Caki2 (cell line): ENCODE measurements around the gene RNF207. TPM values are rescaled to one million over a fixed set of nuclear protein-coding genes. Genes with fewer than 3 reads are reported as not detected.

Experiments
- DNase-seq: peaks from one replicate; pipeline ENCODE4 v3.0.0-alpha.2; 2015; ENCODE audit warnings: low read depth
- in situ Hi-C: cut with HindIII; loops from 2 replicates; pipeline ENCODE4 v1.10.0; 2016; ENCODE audit warnings: low sequenced_read_pairs, low pct_unique_long_range_greater_than_20kb, mixed read lengths
- total RNA-seq: library from RNA; depleted of rRNA; stranded (reverse); fragments of >200 nt; shearing (Covaris generic); gene quantifications from 2 replicates; pipeline ENCODE4 v1.2.3, GENCODE V29; 2014; ENCODE audit warnings: low replicate concordance; rRNA removed

The RNF207 gene, protein sequence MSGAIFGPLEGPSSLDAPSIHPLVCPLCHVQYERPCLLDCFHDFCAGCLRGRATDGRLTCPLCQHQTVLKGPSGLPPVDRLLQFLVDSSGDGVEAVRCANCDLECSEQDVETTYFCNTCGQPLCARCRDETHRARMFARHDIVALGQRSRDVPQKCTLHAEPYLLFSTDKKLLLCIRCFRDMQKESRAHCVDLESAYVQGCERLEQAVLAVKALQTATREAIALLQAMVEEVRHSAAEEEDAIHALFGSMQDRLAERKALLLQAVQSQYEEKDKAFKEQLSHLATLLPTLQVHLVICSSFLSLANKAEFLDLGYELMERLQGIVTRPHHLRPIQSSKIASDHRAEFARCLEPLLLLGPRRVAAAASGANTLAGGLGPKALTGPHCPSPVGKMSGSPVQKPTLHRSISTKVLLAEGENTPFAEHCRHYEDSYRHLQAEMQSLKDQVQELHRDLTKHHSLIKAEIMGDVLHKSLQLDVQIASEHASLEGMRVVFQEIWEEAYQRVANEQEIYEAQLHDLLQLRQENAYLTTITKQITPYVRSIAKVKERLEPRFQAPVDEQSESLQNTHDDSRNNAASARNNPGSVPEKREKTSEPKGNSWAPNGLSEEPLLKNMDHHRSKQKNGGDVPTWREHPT
- 15.7 and 29.2 TPM in 2 replicates for total RNA-seq

DNA sequence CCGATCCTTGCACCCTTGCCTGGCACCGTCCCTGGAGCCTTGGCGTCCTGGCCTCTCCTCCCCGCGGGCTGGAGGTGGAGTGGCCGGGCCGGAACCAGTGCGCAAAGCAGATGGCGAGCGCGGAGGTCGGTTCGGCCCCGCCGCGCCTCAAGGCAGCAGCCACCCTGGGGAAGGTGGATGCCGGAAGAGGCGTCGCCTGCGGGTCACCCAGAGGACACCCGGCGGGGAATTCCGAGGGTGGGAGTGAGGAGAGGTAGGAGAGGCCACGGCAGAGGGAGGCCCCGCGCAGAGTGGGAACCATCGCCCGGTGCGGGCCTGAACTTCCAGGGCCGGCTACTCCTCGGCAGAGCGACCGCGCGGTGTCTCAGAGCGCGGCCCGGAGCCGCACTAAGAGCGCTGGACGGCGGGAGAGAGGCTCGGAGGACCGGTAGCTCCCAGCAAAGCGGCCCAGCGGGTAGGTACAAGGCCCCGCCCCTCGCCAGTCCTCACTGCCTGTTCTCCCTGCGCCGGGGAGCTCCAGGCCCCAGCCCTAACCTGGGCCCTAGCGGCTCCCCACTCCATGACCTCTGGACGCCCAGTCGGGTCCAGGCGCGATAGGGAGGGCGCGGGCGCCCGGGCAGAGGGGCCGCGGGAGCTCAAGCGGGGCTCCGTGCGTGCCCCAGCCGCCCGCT is at the start of gene RNF207:
Gene RNF207, plus strand, starts transcription at position 271 of the 671 bp plus-strand sequence. CDS start 417 bp downstream, outside the sequence.
- in situ Hi-C loops: no loop called here
- DNase-seq: peak; percentile 90

DNA sequence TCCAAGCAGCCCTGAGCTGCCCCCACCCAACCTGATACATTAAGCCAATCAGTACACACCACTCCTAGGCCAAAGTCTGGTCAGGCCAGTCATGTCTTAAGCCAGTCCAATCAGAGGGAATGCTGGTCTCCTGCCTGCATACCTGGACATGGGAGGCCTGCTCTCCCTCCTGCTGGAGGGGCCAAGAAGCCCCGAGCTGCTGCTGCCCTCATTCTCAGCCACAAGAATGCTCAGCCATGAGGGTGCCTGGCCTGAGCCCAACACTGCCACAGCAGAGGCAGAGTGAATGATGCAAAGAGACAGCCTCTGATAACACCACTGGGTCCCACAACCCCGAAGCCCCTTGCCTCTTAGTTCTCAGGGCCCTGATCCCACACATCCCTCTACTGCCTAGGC is 48.8 kb upstream of the RNF207 start:
- DNase-seq: no peak
- in situ Hi-C loops: no loop called here

- DNase-seq: peak; percentile 83
- in situ Hi-C loops: no loop called here
These were observed 48.3 kb upstream of the RNF207 start for GRCh38 chr1:6157528-6158174.

- no peak for DNase-seq
- in situ Hi-C loops: no loop called here
These were observed 47.7 kb upstream of the RNF207 start for GRCh38 chr1:6158181-6158580.

DNA sequence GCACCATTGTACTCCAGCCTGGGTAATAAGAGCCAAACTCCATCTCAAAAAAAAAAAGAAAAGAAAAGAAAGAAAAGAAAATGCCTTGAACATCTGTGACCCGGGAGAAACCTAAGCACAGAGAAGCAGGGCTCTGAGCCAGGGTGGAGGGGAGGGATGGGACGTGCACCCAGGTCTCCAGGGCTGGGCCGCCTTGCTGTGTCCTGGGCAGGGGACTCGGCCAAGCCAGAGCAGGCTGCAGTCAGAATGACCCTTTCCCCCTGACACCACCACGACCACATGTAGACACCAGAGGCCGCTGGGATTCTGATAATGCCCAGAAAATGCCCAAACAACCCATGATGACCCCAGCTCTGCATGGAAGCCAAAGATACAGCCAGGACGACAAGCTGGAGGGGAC is 43.6 kb upstream of the RNF207 start:
- DNase-seq: no peak
- in situ Hi-C loops: no loop called here

- in situ Hi-C loops: no loop called here
- DNase-seq: no peak
These were observed 43.1 kb upstream of the RNF207 start for GRCh38 chr1:6162773-6163172.

DNA sequence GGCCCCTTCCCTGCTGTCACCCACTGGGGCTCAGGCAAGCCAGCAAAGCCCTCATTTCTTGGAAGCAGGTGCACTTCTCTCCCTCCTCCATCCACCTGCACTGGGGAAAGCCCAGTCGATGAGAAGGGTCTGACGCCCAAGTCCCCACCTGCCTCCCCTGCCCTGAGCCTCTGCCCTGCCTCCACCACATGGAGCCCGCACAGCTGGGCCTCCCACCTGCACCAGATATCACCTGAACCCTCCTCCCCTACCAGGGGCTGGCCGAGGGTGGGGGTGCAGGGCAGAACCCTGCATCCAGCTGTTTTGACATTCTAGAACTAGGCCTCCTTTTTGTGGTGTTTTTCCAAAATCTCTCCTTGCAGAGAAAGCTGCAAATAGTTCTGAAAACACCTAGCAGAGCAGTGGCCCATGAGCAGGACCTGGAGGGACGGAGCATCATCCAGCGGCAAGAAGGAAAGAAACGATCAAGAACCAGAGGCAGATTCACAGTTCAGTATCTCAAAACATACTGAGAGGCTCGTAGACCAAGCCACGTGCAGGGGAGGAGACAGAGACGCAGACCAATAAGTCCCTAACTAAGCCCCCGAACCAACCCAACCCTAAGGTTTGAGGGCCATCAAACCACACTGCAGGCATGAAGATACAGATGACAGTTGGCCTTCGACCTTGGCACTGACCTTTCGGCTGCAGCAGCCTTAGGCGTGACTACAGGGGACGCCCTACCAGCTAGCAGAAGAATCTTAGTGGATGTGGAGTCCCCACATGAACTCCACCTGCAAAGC is 42.5 kb upstream of the RNF207 start:
- no peak for DNase-seq

GRCh38 chr1:6163973-6164617 is 41.8 kb upstream of the RNF207 start:
- in situ Hi-C loops: no loop called here
- DNase-seq: no peak

More for the DNA sequence above, 42.5 kb upstream of the RNF207 start:
- in situ Hi-C loops: no loop called here

DNA sequence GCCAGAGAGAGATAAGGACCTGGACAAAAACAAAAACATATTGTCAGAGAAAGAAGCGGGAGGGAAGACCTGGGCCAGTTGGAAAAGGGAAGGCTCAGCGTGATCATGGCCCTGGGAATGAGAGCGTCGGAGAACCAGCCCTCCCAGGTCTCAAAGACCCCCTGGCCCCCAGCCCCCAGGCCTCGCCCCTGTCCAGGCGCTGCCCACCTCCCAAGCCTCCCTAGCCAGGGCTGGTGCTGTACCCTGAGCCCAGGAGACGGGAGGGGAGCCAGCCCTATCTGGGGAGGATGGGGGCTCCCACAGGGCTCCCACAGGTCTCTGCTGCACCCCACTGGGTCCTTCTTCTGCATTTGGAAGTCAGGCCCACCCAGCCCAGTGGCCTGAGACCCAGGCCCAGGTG is 40.9 kb upstream of the RNF207 start:
- in situ Hi-C loops: no loop called here
- DNase-seq: no peak

DNA sequence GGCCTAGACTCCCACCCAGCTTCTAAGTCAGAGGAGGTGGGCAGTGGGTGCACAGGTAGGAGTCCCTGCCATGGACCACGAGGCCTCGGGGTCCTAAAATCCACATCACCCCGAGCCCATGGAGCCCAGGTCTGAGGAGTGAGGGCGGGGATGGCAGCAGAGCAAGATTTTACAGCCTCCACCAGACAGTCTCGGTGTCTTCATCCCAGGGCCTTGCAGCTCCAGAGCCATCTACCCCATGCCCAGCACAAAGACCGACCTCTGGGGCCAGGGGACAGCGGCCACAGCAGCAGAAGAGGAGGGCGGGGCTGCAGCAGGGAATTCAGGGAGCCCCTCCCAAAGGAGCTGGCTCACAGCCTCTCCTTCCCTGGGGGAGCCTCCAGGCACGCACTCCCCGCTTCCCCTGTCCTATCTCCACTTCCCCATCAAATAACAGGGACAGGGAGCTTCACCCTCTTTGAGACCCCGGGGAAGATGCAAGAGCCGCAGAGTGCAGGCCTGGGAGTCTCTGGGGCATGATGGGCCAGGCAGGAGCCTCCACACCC is 40.4 kb upstream of the RNF207 start:
- in situ Hi-C loops: no loop called here
- DNase-seq: no peak

DNA sequence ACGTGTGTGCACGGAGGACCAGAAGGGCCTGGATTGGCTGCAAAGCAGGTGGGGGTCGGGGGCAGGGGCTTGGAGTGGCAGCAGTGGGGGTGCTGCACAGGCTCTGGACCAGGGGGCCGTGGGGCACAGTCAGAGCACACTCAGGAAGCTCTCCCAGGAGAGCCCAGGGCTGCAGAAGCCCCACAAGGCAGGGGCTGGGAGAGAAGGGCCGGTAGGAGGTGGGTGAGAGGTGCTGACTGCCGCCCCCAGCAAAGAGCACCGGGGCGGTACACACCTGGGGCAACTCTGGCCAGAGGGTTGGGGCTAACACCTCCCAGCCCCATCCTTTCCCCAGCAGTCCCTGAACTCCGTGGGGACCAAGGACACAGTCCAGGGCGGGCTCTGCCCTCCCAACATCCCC is 39.7 kb upstream of the RNF207 start:
- in situ Hi-C loops: no loop called here
- DNase-seq: no peak

GRCh38 chr1:6166655-6167390 is 39.1 kb upstream of the RNF207 start:
- in situ Hi-C loops: no loop called here
- no peak for DNase-seq

- in situ Hi-C loops: no loop called here
- DNase-seq: no peak
These were observed 38.3 kb upstream of the RNF207 start for GRCh38 chr1:6167391-6168303.

DNA sequence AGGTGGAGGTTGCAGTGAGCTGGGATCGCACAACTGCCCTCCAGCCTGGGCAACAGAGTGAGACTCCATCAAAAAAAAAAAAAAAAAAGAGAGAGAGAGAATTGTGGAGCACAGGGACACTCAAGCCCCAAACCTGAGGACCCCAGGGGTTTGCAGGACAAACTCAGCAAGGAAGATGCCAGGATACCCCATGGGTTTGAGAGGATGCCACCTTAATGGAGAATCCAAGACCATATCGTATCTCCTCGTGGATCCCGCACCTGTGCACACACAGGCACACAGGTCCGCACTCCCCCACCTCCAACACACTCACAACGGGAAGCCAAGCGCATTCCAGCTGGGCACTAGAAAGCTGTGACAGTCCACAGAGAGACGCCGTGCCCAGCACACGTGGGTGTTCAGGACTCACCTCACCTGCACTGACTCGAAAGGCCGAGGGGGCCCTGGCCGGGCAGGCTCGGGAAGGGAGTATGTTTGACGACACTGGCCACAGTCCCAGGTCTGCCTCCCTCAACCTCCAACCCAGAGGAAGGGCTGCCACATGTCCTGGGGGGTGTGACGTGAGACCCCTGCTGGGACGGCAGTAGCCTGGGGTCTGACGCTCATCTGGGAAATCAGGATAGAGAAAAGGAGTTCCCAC is 36.9 kb upstream of the RNF207 start:
- no peak for DNase-seq
- in situ Hi-C loops: no loop called here

DNA sequence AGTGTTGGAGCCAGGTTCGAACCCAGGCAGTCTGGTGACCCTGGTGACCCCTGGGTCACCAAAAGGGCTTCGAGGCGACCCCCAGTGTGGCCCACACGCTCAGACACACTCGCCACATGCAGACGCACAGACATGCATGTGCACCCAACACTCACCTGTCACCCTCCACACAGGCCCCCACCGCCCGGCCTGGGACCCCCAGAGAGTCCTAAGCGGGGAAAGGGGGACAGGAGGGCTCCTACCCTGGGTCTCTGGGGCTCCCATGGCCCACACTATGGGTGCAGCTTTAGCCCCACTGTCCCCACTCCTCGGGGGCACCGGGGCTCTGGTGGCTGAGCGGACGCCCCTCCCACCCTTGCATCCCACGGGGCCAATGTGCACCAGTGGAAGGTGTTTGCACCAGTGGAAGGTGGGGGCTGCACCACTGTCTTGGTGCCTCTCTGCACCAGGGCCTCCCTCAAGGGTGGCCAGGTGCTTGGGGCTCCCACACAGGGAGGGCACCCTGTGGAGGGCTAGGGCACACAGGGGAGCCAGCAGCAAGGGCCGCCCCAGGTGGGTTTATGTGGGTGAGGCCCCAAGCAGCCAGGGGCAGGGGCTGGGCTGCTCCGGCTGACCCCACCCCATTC is 35.7 kb upstream of the RNF207 start:
- in situ Hi-C loops: no loop called here
- DNase-seq: no peak
